HG02973 (cell line): ENCODE data around the gene ACER2.
"Not testable (repeated sequence)": the region's sequence is repeated elsewhere in the genome, so short reads cannot be mapped to it uniquely, and the experiment has no call there.

Experiments
- ATAC-seq: cut with Tn5 transposase; IDR thresholded peaks from one replicate; pipeline ENCODE4 v1.9.1; 2021; ENCODE audit warnings: moderate library complexity; ENCODE audit not compliant: unreplicated experiment

Gene ACER2

DNA sequence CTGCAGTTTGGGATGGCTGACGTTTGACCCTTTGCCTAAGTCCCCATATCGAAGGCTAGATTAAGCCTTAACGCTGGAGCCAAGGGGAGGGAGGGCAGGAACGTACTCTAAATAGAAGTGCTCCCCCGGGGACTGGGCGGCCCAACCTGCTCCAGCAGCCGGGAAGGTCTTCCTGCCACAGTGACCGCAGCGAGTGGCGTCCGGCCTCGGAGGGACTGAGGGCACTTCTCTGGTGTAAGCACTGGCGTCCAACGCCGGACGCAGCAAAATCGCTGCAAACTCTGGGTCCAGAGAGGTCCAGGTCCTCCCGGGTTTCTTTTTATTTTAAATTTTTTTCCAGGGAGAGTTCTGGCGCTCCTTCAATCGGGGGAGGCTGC is 505 bp upstream of the ACER2 start:
- peak; percentile 4 for ATAC-seq

DNA sequence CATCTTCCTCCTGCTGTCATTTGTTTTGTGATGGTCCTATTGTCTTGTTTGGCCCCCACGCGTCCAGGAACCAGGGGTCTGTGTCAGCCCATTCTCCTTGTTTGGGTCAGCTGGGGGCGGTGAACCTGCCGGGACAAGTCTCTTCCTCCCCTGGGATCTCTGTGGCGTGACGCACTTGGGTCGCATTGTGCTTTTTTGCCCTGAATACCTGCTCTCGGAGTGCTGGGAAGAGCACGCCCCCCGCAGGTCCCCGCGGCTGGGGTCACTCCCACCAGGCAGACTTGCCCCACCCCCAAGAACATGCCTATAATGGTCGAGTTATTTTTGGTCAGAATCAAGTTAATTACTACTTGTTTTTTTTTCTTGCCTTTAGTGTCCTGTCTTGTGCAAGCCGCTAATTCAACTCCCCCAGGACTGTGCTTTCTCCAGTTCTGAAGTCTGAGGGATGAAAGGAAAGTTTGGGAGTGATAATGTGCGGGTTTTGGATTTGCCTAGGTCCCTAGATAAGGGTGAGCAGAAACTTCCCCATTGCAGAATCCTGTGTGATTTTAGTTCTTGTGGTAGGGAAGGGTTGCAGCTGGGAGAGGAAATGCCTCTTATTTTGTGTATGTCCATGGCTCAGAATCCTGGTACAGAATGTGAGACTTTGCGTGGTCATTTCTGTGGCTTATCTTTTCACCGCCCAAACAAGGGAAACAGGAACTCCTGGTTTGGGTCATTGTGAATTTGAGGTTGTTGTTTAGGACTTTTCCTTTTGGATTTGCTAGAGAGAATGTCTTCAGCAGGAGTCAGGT is 789 bp downstream of the ACER2 start:
- ATAC-seq: peak; percentile 4

DNA sequence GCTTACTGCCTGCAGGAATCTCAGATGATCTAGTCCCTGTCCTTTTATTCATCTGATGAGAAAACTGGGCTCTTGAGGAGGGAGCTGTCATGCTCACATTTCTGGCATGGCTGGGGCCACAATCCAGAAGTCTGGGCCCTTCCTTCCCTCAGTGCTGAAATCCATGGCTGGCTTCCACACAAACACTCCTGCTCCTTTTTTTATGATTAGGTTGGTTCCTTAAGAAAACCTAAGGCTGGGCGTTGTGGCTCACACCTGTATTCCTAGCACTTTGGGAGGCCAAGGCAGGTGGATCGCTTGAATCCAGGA is 1.3 kb downstream of the ACER2 start:
- ATAC-seq: no peak

DNA sequence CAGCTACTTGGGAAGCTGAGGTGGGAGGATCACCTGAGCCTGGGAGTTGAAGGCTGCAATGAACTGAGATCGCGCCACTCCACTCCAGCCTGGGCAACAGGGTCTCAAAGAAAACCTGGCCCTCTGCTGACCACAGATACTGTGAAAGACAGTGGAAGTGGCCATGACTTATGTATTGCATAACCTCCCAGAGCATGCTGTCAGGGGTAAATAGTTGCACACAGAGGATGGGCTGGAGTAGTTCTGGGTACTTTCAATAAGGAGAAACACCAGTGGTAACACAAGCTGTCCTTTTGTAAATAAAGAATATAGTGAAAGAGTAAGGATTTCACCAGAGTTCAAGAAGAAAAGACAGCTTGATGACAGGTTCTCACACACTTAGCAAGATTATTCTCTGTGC is 1.8 kb downstream of the ACER2 start:
- no peak for ATAC-seq

DNA sequence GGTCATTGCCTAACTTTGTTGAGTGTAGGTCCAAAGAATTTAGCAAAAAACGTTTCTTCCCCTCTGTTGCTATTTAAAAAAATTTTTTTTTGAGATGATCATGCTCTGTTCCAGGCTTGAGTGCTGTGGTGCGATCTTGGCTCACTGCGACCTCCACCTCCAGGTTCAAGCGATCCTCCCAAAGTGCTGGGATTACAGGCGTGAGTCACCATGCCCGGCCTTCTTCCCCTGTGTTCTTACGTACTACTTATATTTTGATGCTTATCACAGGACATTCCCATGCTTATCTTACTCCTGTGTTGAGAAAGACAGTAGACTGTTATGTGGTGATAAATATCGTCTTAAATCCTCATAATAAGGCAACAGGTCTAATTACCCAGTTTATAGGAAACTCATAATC is 2.5 kb downstream of the ACER2 start:
- ATAC-seq: no peak

DNA sequence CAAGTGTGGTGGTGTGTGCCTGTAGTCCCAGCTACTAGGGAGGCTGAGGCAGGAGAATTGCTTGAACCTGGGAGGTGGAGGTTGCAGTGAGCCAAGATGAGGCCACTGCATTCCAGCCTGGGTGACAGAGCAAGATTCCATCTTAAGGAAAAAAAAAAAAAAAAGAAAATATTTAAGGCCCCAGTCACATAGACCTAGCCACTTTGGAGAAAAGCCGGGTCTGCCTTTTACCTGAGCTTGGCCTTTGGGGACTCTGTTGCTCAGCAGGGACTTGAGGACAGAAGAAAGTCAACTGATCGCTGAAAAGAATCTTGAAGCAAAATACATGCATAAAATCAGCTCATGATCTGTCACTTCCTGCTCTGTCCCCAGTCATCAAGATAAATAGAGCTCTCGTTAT is 4.6 kb downstream of the ACER2 start:
- ATAC-seq: not testable (repeated sequence)

DNA sequence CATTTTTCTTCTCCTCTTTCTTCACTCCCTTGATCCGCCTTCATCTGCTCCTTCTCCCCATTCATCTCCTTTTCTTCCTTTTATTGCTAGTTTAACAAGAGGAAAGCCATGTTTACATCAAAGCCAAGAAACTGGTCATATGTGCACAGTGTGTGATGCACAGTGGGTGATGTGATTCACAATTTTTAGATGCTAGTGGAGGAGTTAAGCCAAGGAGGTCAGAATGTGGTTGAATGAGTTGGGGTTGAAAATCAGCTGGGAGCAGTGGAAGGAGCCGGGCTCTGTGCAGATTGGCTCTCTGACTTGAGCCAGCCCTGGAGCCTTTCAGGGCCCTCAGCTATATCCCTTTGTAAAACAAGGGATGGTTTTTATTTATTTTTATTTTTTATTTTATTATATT is 7.3 kb downstream of the ACER2 start:
- ATAC-seq: no peak

DNA sequence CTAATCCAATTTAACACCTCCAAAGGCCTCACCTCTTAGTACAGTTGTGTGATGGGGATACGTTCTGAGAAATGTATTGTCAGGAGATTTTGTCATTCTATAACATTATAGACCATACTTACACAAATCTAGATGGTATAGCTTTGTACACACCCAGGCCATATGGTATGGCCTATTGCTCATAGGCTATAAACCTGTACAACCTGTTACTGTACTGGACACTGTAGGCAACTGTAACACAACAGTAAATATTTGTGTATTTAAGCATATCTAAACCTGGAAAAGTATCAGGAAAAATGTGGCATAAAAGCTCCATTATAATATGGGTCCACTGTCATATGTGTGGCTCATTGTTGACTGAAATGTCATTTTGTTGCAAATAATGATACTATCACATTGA is 12.1 kb downstream of the ACER2 start:
- no peak for ATAC-seq

DNA sequence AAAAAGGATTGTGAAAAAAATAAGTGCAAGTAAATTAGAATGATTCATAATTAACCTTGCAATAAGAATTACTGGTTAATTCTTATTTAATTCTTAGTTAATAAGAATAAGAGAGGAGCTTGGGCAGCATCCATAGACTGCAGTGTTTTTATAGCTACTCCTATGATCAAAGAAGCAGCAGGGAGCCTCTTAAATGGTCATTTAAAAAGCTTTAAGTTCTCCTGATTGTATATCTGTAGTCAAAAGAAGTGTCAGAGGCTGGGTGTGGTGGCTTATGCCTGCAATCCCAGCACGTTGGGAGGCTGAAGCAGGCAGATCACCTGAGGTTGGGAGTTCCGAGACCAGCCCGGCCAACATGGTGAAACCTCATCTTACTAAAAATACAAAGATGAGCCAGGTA is 14.4 kb downstream of the ACER2 start:
- no peak for ATAC-seq

DNA sequence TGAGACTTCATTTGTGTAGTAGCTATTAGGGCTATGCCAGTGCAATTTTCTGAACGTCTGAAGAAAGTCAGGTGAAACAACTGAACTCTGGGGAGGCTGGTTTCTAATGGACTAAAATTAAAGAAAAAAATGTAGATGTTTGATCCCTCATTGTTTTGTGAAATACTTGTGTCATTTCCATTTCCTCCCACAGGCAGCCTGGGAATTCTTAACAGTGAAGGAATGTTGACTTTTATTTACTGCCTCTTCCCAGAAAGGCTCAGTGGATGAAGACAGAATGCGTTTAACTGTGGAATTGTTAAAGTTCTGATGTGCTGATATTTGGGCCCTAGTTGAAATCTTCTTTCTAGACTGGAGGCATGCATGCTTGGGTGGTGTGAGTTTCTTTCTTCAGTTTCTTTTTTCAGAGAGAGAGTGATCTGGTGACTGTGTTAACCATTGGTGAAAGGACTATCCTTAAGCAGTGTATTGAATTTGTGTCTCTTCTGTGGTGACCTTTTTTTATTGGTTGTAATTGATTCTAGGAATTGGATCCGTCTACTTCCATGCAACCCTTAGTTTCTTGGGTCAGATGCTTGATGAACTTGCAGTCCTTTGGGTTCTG is 15.5 kb downstream of the ACER2 start:
- peak; percentile 84 for ATAC-seq

DNA sequence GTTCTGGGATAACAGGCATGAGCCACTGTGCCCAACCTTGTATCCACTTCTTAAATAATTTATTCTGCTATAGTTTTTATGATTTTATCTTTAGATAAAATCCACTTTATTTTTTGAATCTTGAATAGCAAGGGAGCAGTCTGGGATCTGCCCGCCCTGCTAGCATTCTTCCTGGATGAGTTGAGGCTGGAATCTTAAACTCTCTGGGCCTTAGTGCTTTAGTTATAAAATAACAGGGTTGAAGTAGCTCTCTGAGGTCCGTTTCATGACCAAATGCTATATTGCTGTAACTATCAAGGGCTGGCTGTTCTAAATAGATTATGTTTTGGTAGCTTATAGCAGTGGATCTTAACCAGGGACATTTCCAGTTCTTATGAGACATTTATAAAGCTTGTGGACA is 20.8 kb downstream of the ACER2 start:
- ATAC-seq: no peak

DNA sequence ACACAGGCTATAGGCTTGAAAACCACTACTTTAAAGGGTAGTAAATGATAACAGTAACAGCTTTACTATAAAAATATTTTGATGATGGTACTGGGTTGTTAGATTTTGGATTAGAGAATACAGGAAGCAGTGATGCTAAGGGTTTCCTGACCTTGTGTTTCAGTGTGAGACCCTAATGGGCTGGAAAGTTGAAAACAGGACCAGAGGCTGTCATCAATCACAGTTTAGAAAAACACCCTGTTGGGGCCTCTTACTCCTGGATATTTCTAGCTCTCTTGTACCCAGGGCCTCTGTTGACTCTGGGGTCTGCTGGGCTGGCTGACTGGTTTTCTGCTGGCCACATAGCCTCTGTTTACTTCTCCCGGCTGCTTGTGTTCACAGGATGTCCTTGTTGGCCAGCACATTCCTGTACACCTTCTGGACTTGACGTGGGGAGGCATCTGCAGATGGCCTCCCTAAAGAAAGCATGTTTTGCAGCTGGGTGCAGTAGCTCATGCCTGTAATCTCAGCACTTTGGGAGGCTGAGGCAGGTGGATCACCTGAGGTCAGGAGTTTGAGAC is 21.5 kb downstream of the ACER2 start:
- no peak for ATAC-seq

DNA sequence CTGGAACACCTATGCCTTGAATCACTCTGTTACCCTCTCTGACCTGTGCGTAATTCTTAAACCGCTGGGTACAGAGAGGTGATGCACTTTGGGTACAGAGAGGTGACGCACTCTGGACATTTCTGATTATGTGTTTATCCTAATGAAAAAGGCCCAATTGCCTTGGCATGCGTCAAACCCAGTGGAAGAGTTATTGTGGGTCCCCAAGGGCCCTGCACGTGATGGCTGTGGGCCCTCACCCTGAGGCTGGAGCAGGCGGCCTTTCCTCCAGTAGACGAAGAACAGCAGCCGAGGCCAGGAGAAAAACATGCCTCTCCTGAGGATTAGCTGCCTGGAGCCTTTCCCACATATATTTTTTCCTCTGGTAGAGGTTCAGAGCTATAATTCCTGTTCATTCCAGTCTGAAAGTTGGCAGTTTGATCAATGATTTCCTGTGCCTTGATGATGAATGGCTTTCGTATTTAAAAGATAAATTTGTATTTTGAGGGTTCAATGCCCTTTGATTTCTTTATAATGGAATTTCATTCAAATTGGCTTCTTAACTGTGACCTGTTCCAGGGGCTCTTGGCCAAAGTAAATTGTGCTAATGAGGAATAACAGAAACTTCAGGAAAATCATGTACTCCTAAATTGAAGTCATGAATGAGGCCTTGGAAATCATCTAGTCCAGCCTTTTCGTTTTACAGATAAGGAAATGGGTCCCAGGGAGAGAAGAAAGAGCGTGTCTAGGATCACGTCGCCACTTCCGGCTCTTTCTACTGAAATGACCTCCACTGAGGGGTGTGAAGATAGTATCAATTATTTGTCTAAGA is 22.8 kb downstream of the ACER2 start:
- ATAC-seq: no peak

DNA sequence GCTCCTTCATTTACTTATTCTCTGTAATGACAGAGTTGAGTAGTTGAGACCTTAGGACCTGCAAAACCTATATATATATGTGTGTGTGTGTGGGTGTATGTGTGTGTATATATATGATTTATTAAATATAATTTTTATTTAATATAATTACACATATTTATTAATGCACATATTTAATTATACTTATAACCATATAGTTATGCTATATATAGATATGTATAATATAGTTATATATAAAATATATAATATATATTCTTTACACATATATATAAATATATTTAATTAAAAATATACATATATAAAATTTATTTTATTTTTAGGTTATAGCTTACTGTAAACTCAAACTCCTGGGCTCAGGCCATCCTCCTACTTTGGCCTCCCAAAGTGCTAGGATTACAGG is 23.7 kb downstream of the ACER2 start:
- no peak for ATAC-seq

DNA sequence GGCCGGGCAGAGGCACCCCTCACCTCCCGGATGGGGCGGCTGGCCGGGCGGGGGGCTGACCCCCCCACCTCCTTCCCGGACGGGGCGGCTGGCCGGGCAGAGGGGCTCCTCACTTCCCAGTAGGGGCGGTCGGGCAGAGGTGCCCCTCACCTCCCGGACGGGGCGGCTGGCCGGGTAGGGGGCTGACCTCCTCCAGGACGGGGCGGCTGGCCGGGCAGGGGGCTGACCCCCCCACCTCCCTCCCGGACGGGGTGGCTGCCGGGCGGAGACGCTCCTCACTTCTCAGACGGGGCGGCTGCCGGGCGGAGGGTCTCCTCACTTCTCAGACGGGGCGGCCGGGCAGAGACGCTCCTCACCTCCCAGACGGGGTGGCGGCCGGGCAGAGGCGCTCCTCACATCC is 24.9 kb downstream of the ACER2 start:
- not testable (repeated sequence) for ATAC-seq

DNA sequence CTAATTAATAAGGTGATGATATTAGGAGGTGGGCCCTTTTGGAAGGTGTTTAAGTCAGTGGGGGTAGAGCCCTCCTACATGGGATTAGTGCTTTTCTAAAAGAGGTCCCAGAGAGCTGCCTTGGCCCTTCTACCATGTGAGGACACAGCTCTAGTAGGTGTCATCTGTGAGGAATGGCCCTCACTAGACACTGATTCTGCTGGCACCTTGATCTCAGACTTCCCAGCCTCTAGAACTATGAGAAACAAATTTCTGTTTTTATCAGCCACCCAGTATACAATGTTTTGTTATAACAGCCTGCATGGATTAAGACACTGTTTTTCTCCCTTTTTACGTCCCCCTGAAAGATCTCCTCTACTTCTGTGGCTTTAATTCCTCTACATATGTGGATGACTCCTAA is 31.6 kb downstream of the ACER2 start:
- no peak for ATAC-seq

DNA sequence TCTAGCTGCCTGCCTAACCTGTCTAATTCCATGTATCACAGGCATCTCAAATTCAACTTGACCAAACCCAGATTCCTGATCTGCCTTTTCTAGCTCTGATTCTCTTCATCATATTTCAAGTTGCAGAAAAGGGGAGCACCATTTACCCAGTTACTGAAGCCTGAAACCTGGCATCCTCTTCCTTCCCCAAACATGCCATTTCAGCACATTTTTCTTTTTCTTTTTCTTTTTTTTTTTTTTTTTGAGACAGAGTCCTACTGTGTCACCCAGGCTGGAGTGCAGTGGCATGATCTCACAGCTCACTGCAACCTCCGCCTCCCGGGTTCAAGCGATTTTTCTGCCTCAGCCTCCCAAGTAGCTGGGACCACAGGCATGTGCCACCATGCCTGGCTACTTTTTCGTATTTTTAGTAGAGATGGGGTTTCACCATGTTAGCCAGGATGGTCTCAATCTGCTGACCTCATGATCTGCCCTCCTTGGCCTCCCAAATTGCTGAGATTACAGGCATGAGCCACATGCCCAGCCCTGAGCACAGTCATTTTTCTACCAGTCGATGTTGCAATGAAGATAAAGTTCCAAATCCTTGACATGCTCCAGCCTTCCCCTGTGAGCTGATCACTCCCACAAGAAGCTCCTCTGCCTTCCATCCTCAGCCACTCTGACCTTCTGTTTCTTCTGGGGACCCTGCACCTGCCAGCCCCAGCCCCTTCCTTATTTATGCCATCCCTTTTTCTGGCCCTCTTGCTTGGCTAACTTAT is 32.2 kb downstream of the ACER2 start:
- no peak for ATAC-seq

DNA sequence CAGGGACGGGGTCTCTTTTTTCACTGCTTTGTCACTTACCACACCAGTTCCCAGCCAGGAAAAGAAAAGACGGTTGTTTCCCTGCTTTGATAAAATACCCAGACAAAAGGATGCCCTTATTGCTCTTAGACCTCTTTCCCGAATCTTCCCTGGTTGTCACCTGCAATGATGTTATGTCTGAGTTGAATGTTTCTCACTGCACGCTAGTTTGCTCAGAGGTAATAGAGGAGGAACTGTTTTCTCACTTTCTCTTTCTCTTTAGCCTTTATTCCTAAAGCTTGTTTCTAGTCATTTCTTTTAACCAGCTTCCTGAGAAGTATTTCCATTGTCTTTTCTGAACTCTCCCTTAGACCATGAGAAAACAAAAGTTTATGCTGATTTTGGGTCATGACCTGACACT is 32.9 kb downstream of the ACER2 start:
- peak; percentile 84 for ATAC-seq

DNA sequence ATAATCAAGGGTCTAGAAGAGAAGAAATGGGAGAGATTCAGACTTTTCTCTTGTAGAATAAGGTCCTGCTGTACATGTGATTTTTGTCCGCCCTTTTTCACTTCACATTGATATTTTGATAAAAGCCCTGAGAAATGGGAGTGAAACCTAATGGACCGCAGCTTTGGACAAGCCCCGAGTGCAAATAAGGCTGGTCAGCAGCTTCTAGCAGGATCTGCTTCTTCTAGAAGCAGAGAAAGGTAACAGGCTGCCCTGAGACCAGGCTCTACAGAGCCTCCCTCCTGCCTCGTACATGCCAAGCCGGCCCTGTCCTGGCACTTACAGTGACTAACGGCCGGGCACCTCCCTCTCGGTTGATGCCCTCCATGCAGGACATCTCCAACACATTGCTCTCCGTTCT is 33.4 kb downstream of the ACER2 start:
- ATAC-seq: no peak

DNA sequence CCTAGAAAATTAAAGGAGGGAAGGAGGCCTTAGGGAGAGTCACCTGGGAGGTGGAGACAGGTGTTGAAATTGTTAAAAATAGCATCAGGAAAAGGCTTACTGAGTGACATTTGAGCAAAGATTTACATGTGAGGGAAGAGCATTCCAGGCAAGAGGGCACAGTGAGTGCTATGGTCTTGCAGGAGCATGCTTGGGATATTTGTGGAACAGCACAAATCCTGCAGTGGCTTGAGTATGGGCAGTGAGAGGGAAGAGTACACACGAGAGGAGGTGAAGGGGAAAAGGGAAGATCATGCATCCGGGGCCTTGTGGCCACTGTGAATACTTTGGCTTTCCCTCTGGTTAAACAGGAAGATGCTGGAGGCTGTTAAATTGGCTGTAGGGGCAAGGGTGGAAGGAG is 36.6 kb downstream of the ACER2 start:
- ATAC-seq: no peak

DNA sequence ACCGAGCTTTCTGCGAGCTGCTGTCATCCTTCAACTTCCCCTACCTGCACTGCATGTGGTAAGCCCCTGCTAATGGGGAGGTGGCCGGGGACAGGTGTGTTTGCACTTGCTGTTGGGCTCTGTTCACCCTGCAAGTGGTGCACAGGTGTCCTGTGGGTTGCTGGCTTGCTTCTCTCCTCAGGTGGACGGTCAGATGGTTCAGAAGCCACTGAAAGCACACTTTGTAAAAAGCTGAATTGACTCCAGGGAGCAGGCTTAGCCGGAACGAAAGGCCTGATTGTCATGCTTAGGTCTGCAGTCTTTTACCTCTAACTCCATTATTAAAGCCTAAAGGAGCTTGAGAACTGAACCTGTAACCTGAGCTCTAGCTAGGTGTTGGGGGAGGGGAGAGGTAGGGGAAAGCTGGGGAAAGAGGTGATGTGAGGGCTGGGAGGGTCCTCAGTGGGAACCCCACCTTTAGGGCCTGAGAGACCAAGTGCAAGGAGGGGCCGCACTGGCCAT is 37.6 kb downstream of the ACER2 start:
- ATAC-seq: no peak
